Hematopoietic multipotent progenitor cell treated with erythropoietin and hydrocortisone succinate and interleukin-3 and kit ligand, for 15 days (in vitro differentiated cells): ENCODE results near the gene CCNT2.
A peak's percentile ranks its signal among the peaks of the same experiment; 100 is the strongest.
"Not testable (repeated sequence)": the region's sequence is repeated elsewhere in the genome, so short reads cannot be mapped to it uniquely, and the experiment has no call there.

Source experiments
- DNase-seq: peaks from one replicate; pipeline ENCODE4 v3.0.0-alpha.2; 2015; ENCODE audit warnings: low spot score

The CCNT2 gene

GRCh38 chr2:134918526-134919340 lies at the start of gene CCNT2:
CCNT2 (plus strand) TSS chr2:134918822; CDS start chr2:134918855, 33 bp downstream.
- peak; percentile 99 for DNase-seq

GRCh38 chr2:134869946-134870736 lies 48.5 kb upstream of the CCNT2 start:
- no peak for DNase-seq

GRCh38 chr2:134873152-134873551 lies 45.5 kb upstream of the CCNT2 start:
- no peak for DNase-seq

- DNase-seq: no peak
These were observed 43.3 kb upstream of the CCNT2 start for GRCh38 chr2:134875309-134875708.

- DNase-seq: no peak
These were observed 35.8 kb upstream of the CCNT2 start for GRCh38 chr2:134882773-134883172.

GRCh38 chr2:134883552-134884293 lies 34.9 kb upstream of the CCNT2 start:
- no peak for DNase-seq

- DNase-seq: no peak
These were observed 34.2 kb upstream of the CCNT2 start for GRCh38 chr2:134884435-134884834.

- DNase-seq: no peak
These were observed 26.2 kb upstream of the CCNT2 start for GRCh38 chr2:134892282-134893035.

- no peak for DNase-seq
These were observed 20.7 kb upstream of the CCNT2 start for GRCh38 chr2:134897932-134898331.

- no peak for DNase-seq
These were observed 19.4 kb upstream of the CCNT2 start for GRCh38 chr2:134899204-134899603.

- DNase-seq: no peak
These were observed 18.5 kb upstream of the CCNT2 start for GRCh38 chr2:134900151-134900550.

GRCh38 chr2:134903701-134904100 lies 14.9 kb upstream of the CCNT2 start:
- not testable (repeated sequence) for DNase-seq

- no peak for DNase-seq
These were observed 13.5 kb upstream of the CCNT2 start for GRCh38 chr2:134905168-134905567.

- DNase-seq: no peak
These were observed 11.9 kb upstream of the CCNT2 start for GRCh38 chr2:134906726-134907125.

- DNase-seq: not testable (repeated sequence)
These were observed 11.0 kb upstream of the CCNT2 start for GRCh38 chr2:134907441-134908116.

GRCh38 chr2:134910763-134911399 lies 7.7 kb upstream of the CCNT2 start:
- no peak for DNase-seq

GRCh38 chr2:134911400-134911785 lies 7.2 kb upstream of the CCNT2 start:
- no peak for DNase-seq

- DNase-seq: no peak
These were observed 6.3 kb upstream of the CCNT2 start for GRCh38 chr2:134912361-134912760.

- DNase-seq: no peak
These were observed 1.2 kb upstream of the CCNT2 start for GRCh38 chr2:134917360-134917865.

- DNase-seq: peak; percentile 88
These were observed 615 bp upstream of the CCNT2 start for GRCh38 chr2:134917888-134918525.
